Measurements from ENCODE around the gene HS3ST1. TPM values are rescaled to one million over a fixed set of nuclear protein-coding genes. Genes with fewer than 3 reads are reported as not detected.

Gene HS3ST1
- total RNA-seq, 2 donors from 2014 or later, result 2.8 to 8.4 TPM

GRCh38 chr4:11426731-11427120 lies 2.0 kb downstream of the HS3ST1 start:
- H3K27me3 ChIP-seq, result no peaks in the 10 kb centered on the region
- H3K27ac ChIP-seq, result no peak overlapping the region
- TF ChIP-seq CTCF (IDR thresholded peaks at IDR 0.05), result no peak
- H3K9me3 ChIP-seq, result no peaks in the 10 kb centered on the region
- no peak for DNase-seq (ENCODE audit: low spot score)
- H3K36me3 ChIP-seq, result no peaks in the 10 kb centered on the region
- H3K4me1 ChIP-seq, result peaks cover 0 to 22% of the 10 kb centered on the region in 2 donors
- peak overlapping the region; percentile 49 to 76 for H3K4me3 ChIP-seq

DNA sequence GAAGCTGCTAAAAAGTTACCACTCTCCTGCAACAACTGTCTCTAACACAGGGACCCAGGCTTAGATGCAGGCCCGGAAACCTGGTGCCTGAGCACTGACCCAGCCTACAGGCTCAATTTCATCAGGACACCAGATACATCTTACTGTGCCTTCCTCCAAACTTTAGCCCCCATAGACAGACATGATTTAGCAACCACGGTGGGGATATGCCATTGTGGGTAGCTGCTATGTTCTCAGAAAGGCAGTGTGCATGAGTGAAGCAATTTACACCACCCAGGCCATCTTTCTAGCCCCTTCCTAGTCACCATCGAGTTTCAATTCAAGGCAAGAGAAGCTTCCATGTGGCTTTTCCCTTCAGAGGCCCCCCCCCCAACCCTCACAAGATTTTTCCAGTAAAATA lies 2.7 kb downstream of the HS3ST1 start:
- no peak for TF ChIP-seq CTCF (IDR thresholded peaks at IDR 0.05)
- DNase-seq (ENCODE audit: low spot score), result no peak
- H3K27ac ChIP-seq, result no peak overlapping the region
- peaks cover 0 to 22% of the 10 kb centered on the region in 2 donors for H3K4me1 ChIP-seq
- no peaks in the 10 kb centered on the region for H3K9me3 ChIP-seq
- no peaks in the 10 kb centered on the region for H3K27me3 ChIP-seq
- H3K4me3 ChIP-seq, result peak overlapping the region in 1 of 2 donors; percentile 76
- H3K36me3 ChIP-seq, result no peaks in the 10 kb centered on the region

GRCh38 chr4:11424856-11425255 lies 3.8 kb downstream of the HS3ST1 start:
- Histone ChIP-seq H3K4me1 (peaks cover 0 to 22% of the 10 kb centered on the region in 2 donors), H3K27me3 (no peaks in the 10 kb centered on the region), H3K27ac (no peak overlapping the region), H3K9me3 (no peaks in the 10 kb centered on the region), H3K36me3 (no peaks in the 10 kb centered on the region), H3K4me3 (no peak overlapping the region)
- no peak for TF ChIP-seq CTCF (IDR thresholded peaks at IDR 0.05)
- DNase-seq (ENCODE audit: low spot score), result no peak

DNA sequence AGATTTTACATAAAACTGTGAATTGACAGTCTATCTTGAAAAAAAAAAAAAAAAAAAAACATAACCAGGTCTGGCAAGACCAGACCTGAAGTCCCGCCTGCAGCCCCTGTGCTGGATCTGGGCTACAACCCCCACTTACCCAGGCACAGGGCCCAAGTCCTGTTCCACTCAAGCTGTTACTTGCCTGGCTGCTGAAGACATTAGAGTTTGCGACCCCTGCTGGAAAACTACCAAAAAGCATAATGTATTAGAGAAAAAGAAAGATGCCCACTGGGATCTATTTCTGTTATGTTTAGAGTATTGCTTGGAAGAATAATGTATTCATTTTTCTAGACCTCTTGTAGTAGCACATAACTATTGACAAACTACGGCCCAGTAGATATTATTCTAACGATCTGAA lies 4.7 kb downstream of the HS3ST1 start:
- DNase-seq (ENCODE audit: low spot score), result no peak
- peaks cover 0 to 22% of the 10 kb centered on the region in 2 donors for H3K4me1 ChIP-seq
- H3K27ac ChIP-seq, result peak overlapping the region; percentile 12 to 17

DNA sequence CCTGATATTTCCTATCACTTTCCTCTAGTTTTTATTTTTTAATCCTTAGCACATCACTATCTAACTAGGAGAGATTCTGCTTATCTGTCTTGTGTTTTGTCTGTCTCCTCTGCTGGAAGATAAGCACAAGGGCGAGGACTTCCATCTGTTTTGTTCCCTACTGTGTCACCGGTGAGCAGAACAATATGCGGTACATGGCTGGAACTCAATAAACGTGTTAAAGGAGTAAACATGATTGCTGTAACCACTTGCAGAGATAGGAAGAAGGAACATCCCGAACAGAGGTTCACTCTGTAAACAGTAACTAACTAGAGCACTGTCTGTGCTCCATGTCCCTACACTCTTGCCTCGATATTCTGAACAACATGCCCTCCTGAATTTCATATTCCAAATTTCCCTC lies 5.2 kb downstream of the HS3ST1 start:
- Histone ChIP-seq H3K36me3 (no peaks in the 10 kb centered on the region), H3K27ac (peak overlapping the region; percentile 12 to 17), H3K27me3 (no peaks in the 10 kb centered on the region), H3K4me1 (peaks cover 0 to 19% of the 10 kb centered on the region in 2 donors), H3K4me3 (no peak overlapping the region), H3K9me3 (no peaks in the 10 kb centered on the region)
- DNase-seq (ENCODE audit: low spot score), result no peak
- TF ChIP-seq CTCF (IDR thresholded peaks at IDR 0.05), result no peak

More for the DNA sequence above, 4.7 kb downstream of the HS3ST1 start:
- no peak for TF ChIP-seq CTCF (IDR thresholded peaks at IDR 0.05)
- H3K4me3 ChIP-seq, result no peak overlapping the region
- H3K9me3 ChIP-seq, result no peaks in the 10 kb centered on the region
- H3K27me3 ChIP-seq, result no peaks in the 10 kb centered on the region
- no peaks in the 10 kb centered on the region for H3K36me3 ChIP-seq

GRCh38 chr4:11421116-11421515 lies 7.6 kb downstream of the HS3ST1 start:
- Histone ChIP-seq H3K9me3 (no peaks in the 10 kb centered on the region), H3K4me1 (peaks cover 0 to 9% of the 10 kb centered on the region in 2 donors), H3K27ac (no peak overlapping the region), H3K36me3 (no peaks in the 10 kb centered on the region), H3K4me3 (no peak overlapping the region), H3K27me3 (no peaks in the 10 kb centered on the region)
- TF ChIP-seq CTCF (IDR thresholded peaks at IDR 0.05), result no peak
- no peak for DNase-seq (ENCODE audit: low spot score)

Data from right atrium auricular region (tissue), 2 donors.